Stimulated activated CD8-positive, alpha-beta memory T cell treated with anti-CD3 and anti-CD28 coated beads, Interleukin-15, amount 100 ng/mL, for 48 hours (primary cell): Measurements from ENCODE around the gene ZNF670.
"Not testable (repeated sequence)": the region's sequence is repeated elsewhere in the genome, so short reads cannot be mapped to it uniquely, and the experiment has no call there.

Experiments used
- DNase-seq, 2 donors: peaks; one replicate each; pipeline ENCODE4 v3.0.0-alpha.2; 2020; ENCODE audit warnings: low read depth in 2 of 2

Gene ZNF670

GRCh38 chr1:247043406-247043805 is 35.2 kb downstream of the ZNF670 start:
- no peak for DNase-seq

DNA sequence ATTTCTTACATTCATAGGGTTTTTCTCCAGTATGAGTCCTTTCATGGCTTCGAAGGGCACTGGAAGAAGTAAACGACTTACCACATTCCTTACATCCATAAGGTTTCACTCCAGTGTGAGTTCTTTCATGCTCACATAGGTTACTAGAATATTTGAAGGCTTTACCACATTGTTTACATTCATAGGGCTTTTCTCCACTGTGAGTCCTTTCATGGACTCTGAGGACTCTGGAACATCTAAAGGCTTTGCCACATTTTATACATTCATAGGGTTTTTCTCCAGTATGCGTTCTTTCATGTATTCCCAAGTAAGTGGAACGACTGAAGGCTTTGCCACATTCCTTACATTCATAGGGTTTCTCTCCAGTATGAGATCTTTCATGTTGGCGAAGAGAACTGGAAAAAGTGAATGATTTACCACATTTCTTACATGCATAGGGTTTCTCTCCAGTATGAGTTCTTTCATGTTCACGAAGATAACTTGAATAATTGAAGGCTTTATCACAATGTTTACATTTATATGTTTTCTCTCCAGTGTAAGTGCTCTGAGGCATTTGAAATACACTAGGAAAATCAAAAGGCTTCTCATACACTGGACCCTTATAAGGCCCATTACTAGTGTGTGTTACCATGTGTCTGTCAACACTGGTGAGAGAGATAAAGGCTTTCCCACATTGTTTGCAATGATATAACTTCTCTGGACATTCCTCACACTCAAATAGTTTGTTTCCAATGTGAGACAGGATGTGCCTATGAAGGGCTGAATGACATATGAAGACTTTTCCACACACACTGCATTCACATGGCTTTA is 40.9 kb downstream of the ZNF670 start:
- DNase-seq: no peak

DNA sequence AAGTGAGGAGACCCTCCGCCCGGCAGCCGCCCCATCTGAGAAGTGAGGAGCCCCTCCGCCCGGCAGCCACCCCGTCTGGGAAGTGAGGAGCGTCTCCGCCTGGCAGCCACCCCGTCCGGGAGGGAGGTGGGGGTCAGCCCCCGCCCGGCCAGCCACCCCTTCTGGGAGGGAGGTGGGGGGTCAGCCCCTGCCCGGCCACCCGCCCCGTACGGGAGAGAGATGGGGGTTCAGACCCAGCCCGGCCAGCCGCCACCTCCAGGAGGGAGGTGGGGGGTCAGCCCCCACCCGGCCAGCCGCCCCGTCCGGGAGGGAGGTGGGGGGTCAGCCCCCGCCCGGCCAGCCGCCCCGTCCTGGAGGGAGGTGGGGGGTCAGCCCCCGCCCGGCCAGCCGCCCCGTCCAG is 46.3 kb downstream of the ZNF670 start:
- not testable (repeated sequence) for DNase-seq
